OCI-LY3 (cell line): ENCODE results near the gene SLC45A3.

Source experiments
- CTCF ChIP-seq: fragments of 200-600, 300-600 bp; sonication (generic); IDR thresholded peaks from 2 replicates; pipeline ENCODE4 v1.5.1; 2014; ENCODE audit warnings: antibody characterized with exemption, low read length, low read depth
- EZH2phosphoT487 ChIP-seq: fragments of 200-600 bp; shearing (Covaris generic); IDR thresholded peaks from 2 replicates; pipeline ENCODE4 v1.6.1; 2018; ENCODE audit warnings: antibody characterized with exemption, mixed run types, low read depth

DNA sequence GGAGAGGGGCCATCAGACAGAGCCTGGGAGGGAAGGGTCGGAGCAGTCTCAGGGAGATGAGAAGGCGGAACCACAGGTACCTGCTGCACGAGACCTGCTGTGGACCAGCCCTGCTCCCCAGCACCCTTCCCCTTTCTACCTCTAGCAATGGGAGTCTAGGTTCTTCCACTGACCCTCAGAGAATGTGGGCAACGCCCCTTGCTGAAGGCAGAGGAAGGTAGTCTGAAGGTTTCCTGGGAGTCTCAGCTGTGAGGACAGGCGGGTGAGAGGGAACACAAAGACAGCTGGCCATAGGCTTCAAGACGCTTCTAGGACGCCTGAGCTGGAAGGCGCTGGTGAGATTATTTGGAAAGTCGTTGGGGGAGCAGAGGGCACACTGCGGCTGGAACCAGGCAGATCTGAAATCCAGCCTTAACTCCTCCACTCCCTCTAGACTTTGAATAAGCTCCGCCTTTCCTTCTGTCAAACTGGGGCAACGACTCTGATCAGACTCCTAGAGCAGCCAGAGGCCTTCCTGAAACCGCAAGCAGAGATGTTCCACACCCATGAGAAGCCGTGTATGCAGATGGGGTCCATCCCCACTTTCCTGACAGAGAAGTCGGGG, 18.1 kb downstream of the SLC45A3 start:
- no peak for TF ChIP-seq CTCF
- TF ChIP-seq EZH2phosphoT487 = no peak
